Hepatocyte (in vitro differentiated cells): ENCODE measurements around the gene ACAP3. TPM values are rescaled to one million over a fixed set of nuclear protein-coding genes. Genes with fewer than 3 reads are reported as not detected.

Experiments
- DNase-seq: peaks from one replicate; pipeline ENCODE4 v3.0.0-alpha.2; 2016; ENCODE audit warnings: low spot score
- H2AFZ ChIP-seq: fragments of 200-600 bp; sonication (generic); 2 replicates; pipeline ENCODE4 v1.6.0; 2016; ENCODE audit warnings: antibody characterized with exemption, mild to moderate bottlenecking
- H3K27ac ChIP-seq: fragments of 200-600 bp; sonication (generic); 2 replicates; pipeline ENCODE4 v1.5.1; 2016; ENCODE audit warnings: mild to moderate bottlenecking
- H3K27me3 ChIP-seq: fragments of 200-600 bp; sonication (generic); 2 replicates; pipeline ENCODE4 v1.6.1; 2016
- H3K36me3 ChIP-seq: fragments of 200-600 bp; sonication (generic); replicated peaks from 2 replicates; pipeline ENCODE4 v1.5.1; 2016; ENCODE audit warnings: low read depth; ENCODE audit not compliant: insufficient read depth
- H3K4me1 ChIP-seq: fragments of 200-600 bp; sonication (generic); 2 replicates; pipeline ENCODE4 v1.5.1; 2016; ENCODE audit warnings: mild to moderate bottlenecking, moderate library complexity; ENCODE audit not compliant: insufficient read depth
- H3K4me2 ChIP-seq: fragments of 200-600 bp; sonication (generic); 2 replicates; pipeline ENCODE4 v1.6.0; 2016
- H3K4me3 ChIP-seq: fragments of 200-600 bp; sonication (generic); 2 replicates; pipeline ENCODE4 v1.5.1; 2016; ENCODE audit warnings: mild to moderate bottlenecking
- H3K79me2 ChIP-seq: fragments of 200-600 bp; sonication (generic); 2 replicates; pipeline ENCODE4 v1.6.0; 2017; ENCODE audit warnings: mild to moderate bottlenecking
- H3K9me2 ChIP-seq: fragments of 200-600 bp; sonication (generic); replicated peaks from 2 replicates; pipeline ENCODE4 v1.6.0; 2017; ENCODE audit warnings: mild to moderate bottlenecking; ENCODE audit not compliant: insufficient read depth
- H3K9me3 ChIP-seq: fragments of 200-600 bp; sonication (generic); 2 replicates; pipeline ENCODE4 v1.5.1; 2016; ENCODE audit warnings: low read depth, mild to moderate bottlenecking
- H4K20me1 ChIP-seq: fragments of 200-600 bp; sonication (generic); 2 replicates; pipeline ENCODE4 v1.6.0; 2016; ENCODE audit warnings: mild to moderate bottlenecking; ENCODE audit not compliant: insufficient read depth, poor library complexity, severe bottlenecking
- EZH2 ChIP-seq: fragments of 200-600 bp; sonication (generic); IDR thresholded peaks from 2 replicates; pipeline ENCODE4 v1.6.1; 2016; ENCODE audit warnings: antibody characterized with exemption, mild to moderate bottlenecking, borderline replicate concordance
- EZH2phosphoT487 ChIP-seq: fragments of 200-600 bp; sonication (generic); IDR thresholded peaks from one replicate; pipeline ENCODE4 v1.6.1; 2018; ENCODE audit warnings: antibody characterized with exemption, mild to moderate bottlenecking, low read depth, moderate library complexity; ENCODE audit not compliant: unreplicated experiment, severe bottlenecking
- WGBS: methylation state at CpG from one replicate; pipeline ENCODE4 v1.1.6; 2016; ENCODE audit warnings: low lambda C conversion rate; ENCODE audit errors: missing lambda C conversion rate; 5-methylcytosine and 5-hydroxymethylcytosine counted together
- polyA plus RNA-seq: library from polyadenylated mRNA; unstranded; fragments of >200 nt; fragmentation: Nextera tagmentation; extraction: Ambion mirVana; gene quantifications from 2 replicates; pipeline ENCODE4 v1.2.1, GENCODE V29; 2016
- total RNA-seq: library from RNA; depleted of rRNA; stranded (reverse); fragments of >200 nt; gene quantifications from 2 replicates; pipeline ENCODE4 v1.2.3, GENCODE V29; 2014
- TF ChIP-seq, protein P1 (sequence below): fragments of 200-600 bp; sonication (generic); IDR thresholded peaks from 2 replicates; pipeline ENCODE4 v1.5.1; 2016; ENCODE audit warnings: antibody characterized with exemption, mild to moderate bottlenecking; ENCODE audit not compliant: poor library complexity

Gene ACAP3
- total and polyA plus RNA-seq, 2 experiments from 2014 or later, result 56.0 to 87.1 TPM

DNA sequence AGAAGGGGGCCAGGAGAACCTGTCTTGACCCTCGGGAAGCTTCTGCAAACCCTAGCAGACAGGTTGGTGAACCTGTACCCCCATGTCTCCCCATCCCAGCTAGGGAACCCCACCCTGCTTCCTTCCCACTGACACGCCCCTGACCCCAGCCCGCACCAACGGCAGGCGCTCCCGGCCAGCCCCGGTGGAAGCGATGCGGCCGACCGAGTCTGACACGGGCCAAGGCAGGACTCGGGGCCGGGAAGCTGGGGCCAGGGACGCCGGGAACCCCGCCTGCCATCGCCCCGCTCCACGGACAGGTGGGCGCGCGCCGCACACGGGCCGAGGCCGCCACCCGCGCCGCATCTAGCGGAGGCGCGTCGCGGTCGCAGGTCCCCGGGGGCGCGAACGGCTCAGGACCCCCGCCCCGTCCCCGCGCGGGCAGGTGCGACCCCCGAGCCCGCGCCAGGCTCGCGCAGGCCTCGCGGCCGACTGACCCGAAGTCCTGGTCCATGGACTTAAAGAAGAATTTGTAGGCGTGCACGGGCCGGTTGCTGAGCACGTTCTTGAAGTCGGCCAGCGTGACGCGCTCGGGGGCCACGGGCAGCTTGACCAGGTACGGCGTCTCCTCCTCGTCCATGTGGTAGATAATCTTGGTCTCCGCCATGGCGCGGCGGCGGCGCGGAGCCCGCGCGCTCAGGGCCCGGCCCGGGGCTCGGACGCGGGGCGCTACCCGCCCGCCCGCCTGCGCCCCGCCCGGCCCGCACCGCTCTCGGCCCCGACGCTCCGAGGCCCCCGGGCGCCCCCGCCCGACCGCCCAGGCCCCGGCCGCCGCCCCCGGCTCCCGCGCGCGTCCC lies 40.9 kb upstream of the ACAP3 start:
- peak; percentile 68 for DNase-seq
- H3K4me1 ChIP-seq, result peaks cover 39% of the 10 kb centered on the region
- H3K9me2 ChIP-seq, result no peaks in the 10 kb centered on the region
- WGBS, result 2% methylated on average over 45 of the region's 109 CpGs
- H3K9me3 ChIP-seq, result no peaks in the 10 kb centered on the region
- no peaks in the 10 kb centered on the region for H3K36me3 ChIP-seq
- H3K79me2 ChIP-seq, result peaks cover 52% of the 10 kb centered on the region
- peak overlapping the region; percentile 64 for H3K4me3 ChIP-seq
- H3K27me3 ChIP-seq, result no peaks in the 10 kb centered on the region
- no peak for TF ChIP-seq EZH2
- no peak for TF ChIP-seq EZH2phosphoT487
- peaks cover 38% of the 10 kb centered on the region for H4K20me1 ChIP-seq
- peak overlapping the region; percentile 84 for H3K27ac ChIP-seq
- H3K4me2 ChIP-seq, result peak overlapping the region; percentile 99
- H2AFZ ChIP-seq, result peak overlapping the region; percentile 71

DNA sequence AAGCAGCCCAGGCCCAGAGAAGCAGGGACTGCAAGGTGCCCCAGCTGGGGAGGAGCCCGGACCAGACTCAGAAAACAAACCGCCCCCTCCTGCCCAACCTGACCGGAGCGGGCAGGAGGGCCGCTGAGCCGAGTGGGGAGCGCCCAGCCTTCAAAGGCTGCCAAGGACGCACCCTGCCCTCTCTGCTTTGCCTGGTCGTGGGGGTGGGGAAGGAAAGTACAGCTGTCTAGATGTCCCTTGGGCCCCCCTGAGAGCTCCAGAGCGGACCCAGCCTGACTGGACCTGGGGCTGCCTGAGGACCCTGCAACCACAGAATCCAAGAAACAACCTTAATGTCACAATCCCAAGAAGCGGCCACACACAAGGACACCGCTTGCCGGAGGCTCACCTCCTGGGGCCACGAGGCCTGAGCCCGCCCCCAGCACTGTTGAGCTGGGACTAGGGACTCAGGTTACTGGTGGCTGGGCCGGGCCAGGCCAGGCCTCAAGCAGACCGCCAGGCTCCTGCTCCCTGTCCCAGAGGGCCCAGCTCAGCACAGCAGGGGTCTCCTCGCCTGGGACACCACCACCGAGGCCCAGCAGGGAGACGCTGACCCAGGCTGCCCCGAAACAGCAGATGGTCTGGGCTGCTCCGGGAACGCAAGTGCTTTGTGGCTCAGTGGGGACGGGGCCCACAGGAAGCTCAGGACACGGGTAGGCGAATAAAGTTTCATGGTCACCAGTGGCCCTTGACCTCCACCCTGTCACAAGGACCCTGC lies 40.1 kb upstream of the ACAP3 start:
- Histone ChIP-seq H3K4me1 (peaks cover 39% of the 10 kb centered on the region), H3K4me2 (peak overlapping the region; percentile 99), H3K27ac (peak overlapping the region; percentile 84), H3K27me3 (no peaks in the 10 kb centered on the region), H4K20me1 (peaks cover 42% of the 10 kb centered on the region), H3K4me3 (peak overlapping the region; percentile 64), H3K79me2 (peaks cover 60% of the 10 kb centered on the region), H2AFZ (no peak overlapping the region), H3K36me3 (no peaks in the 10 kb centered on the region), H3K9me2 (no peaks in the 10 kb centered on the region), H3K9me3 (no peaks in the 10 kb centered on the region)
- TF ChIP-seq, protein P1, sequence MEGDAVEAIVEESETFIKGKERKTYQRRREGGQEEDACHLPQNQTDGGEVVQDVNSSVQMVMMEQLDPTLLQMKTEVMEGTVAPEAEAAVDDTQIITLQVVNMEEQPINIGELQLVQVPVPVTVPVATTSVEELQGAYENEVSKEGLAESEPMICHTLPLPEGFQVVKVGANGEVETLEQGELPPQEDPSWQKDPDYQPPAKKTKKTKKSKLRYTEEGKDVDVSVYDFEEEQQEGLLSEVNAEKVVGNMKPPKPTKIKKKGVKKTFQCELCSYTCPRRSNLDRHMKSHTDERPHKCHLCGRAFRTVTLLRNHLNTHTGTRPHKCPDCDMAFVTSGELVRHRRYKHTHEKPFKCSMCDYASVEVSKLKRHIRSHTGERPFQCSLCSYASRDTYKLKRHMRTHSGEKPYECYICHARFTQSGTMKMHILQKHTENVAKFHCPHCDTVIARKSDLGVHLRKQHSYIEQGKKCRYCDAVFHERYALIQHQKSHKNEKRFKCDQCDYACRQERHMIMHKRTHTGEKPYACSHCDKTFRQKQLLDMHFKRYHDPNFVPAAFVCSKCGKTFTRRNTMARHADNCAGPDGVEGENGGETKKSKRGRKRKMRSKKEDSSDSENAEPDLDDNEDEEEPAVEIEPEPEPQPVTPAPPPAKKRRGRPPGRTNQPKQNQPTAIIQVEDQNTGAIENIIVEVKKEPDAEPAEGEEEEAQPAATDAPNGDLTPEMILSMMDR, result no peak
- peak; percentile 71 for DNase-seq
- WGBS, result 22% methylated on average over 26 of the region's 26 CpGs

DNA sequence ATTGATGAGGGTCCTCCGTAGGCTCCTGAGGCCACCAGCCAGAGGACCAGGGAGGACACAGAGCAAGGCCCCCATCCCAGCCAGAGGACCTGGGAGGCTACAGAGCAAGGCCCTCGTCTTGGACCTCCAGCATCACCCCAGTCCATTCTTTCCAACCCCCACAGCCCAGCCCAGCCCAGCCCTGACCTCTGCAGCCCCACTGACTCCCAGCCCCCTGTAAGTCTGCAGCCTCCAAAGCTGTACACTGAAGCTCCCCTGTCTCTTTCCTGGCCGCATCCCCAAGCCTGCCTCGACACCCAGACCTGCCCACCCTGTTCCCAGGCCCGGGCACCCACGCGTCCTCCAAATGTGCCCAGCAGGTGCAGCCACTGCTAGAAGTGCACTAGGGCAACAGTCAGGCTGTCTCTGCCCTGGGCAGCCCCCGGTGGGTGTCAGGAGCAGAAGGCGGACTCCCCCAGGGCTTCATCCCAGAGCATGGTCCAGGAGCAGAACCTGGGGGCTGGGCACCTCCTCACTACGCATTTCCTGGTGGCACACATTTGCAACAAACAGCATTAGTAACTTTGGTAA lies 39.4 kb upstream of the ACAP3 start:
- H3K27me3 ChIP-seq, result no peaks in the 10 kb centered on the region
- peaks cover 39% of the 10 kb centered on the region for H3K4me1 ChIP-seq
- no peak overlapping the region for H2AFZ ChIP-seq
- WGBS, result 92% methylated on average over 10 of the region's 10 CpGs
- H3K27ac ChIP-seq, result peak overlapping the region; percentile 46
- H4K20me1 ChIP-seq, result peaks cover 42% of the 10 kb centered on the region
- H3K4me3 ChIP-seq, result no peak overlapping the region
- no peaks in the 10 kb centered on the region for H3K36me3 ChIP-seq
- TF ChIP-seq EZH2 (no peak), EZH2phosphoT487 (no peak)
- TF ChIP-seq, protein P1, result no peak
- DNase-seq, result no peak
- peak overlapping the region; percentile 99 for H3K4me2 ChIP-seq
- peaks cover 63% of the 10 kb centered on the region for H3K79me2 ChIP-seq
- no peaks in the 10 kb centered on the region for H3K9me3 ChIP-seq
- H3K9me2 ChIP-seq, result no peaks in the 10 kb centered on the region

DNA sequence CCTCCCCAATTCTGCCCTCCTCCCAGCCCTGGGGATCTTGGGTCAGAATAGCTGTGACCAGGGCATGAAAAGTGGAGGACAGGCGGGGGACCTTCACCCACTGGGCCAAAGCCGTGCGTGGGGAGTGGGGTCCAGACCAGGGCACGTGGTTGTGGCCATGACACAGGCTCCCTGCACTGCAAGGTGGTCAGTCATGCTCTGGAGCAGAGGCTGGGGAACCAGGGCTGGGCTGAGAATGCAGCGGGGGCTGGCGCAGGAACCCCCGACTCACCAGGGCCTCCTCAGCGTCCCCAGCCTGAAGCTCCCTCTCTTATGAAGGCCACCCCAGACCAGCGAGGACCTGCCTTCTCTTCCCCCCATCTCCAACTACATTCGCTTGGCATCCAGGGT lies 38.8 kb upstream of the ACAP3 start:
- H2AFZ ChIP-seq, result no peak overlapping the region
- TF ChIP-seq, protein P1, result no peak
- TF ChIP-seq EZH2 (no peak), EZH2phosphoT487 (no peak)
- H3K4me3 ChIP-seq, result no peak overlapping the region
- peaks cover 42% of the 10 kb centered on the region for H4K20me1 ChIP-seq
- no peak for DNase-seq
- H3K27me3 ChIP-seq, result no peaks in the 10 kb centered on the region
- no peaks in the 10 kb centered on the region for H3K9me3 ChIP-seq
- H3K79me2 ChIP-seq, result peaks cover 63% of the 10 kb centered on the region
- H3K36me3 ChIP-seq, result no peaks in the 10 kb centered on the region
- H3K4me1 ChIP-seq, result peaks cover 39% of the 10 kb centered on the region
- WGBS, result 95% methylated on average over 10 of the region's 10 CpGs
- H3K27ac ChIP-seq, result no peak overlapping the region
- H3K9me2 ChIP-seq, result no peaks in the 10 kb centered on the region
- peak overlapping the region; percentile 99 for H3K4me2 ChIP-seq
